Psoas muscle (tissue), 8 donors: ENCODE data around the gene CEP95. TPM values are rescaled to one million over a fixed set of nuclear protein-coding genes. Genes with fewer than 3 reads are reported as not detected.

Experiments
- ATAC-seq, 4 donors: fragments of 200-7000 bp; cut with Tn5 transposase; one replicate each; pipeline ENCODE4 v1.9.1; 2020; ENCODE audit warnings: moderate library complexity in 3 of 4, mild to moderate bottlenecking in 2 of 4
- DNase-seq, 2 donors: peaks; one replicate each; pipeline ENCODE4 v3.0.0-alpha.2; 2020
- H3K27ac ChIP-seq: fragments of 200-600 bp; one replicate; pipeline ENCODE4 v1.8.0; 2022
- H3K27me3 ChIP-seq, 3 donors: fragments of 200-600 bp in 1 of 3; one replicate each; pipeline versions ENCODE4 v1.6.1 to v1.8.0; 2013 to 2022; ENCODE audit warnings: low read length in 2 of 3, mild to moderate bottlenecking in 2 of 3, moderate library complexity in 1 of 3; ENCODE audit not compliant: insufficient read depth in 3 of 3
- H3K36me3 ChIP-seq, 2 donors: fragments of 200-600 bp in 1 of 2; one replicate each; pipeline versions ENCODE4 v1.6.1 to v1.8.0; 2013 to 2022; ENCODE audit warnings: low read depth in 1 of 2, mild to moderate bottlenecking in 1 of 2, moderate library complexity in 1 of 2; ENCODE audit not compliant: insufficient read depth in 1 of 2
- H3K4me1 ChIP-seq: fragments of 200-600 bp; one replicate; pipeline ENCODE4 v1.8.0; 2022
- H3K4me3 ChIP-seq: fragments of 200-600 bp; one replicate; pipeline ENCODE4 v1.8.0; 2022; ENCODE audit warnings: mild to moderate bottlenecking
- H3K9me3 ChIP-seq: fragments of 200-600 bp; one replicate; pipeline ENCODE4 v1.8.0; 2022
- CTCF ChIP-seq: fragments of 200-600 bp; IDR thresholded peaks from one replicate; pipeline ENCODE4 v1.8.0; 2022; ENCODE audit warnings: antibody characterized with exemption
- WGBS, 3 donors: extraction: QIAGEN DNeasy Blood & Tissue Kit; methylation state at CpG; one replicate each; pipeline versions ENCODE4 v1.1.6 to v1.1.7; 2013; 5-methylcytosine and 5-hydroxymethylcytosine counted together
- intact Hi-C, 2 donors: fragments of 100-400 bp; cut with DNase I; formaldehyde crosslinking; loops; one replicate each; pipeline versions ENCODE4 v1.11.0 to v1.14.2; 2022
- polyA plus RNA-seq, 3 donors: library from polyadenylated mRNA; stranded (reverse); fragments of 200-250 nt; gene quantifications; one replicate each; pipeline ENCODE4 v1.2.3, GENCODE V29; 2013
- total RNA-seq, 4 donors: library from RNA; stranded (reverse); fragmentation: NEBNext Ultra II Directional in 2 of 4; extraction: Animal tissue kit (Norgen Biotek cat#: 25700) in 2 of 4; gene quantifications; one replicate each; pipeline versions ENCODE4 v1.2.1 to v1.2.4, GENCODE V29; 2021 to 2023
- donor health status: healthy with polysubstance abuse.
- donor health status: DM: no; HTN: no; CAD: no; lungs with moderate emphysema.
- donor health status: Bipolar disorder and iron deficiency.
- donor health status: healthy.
- donor health status: DM: yes; HTN: yes; CAD: no.
- donor health status: DM: no; HTN: no; CAD: no.
- donor health status: DM: no; HTN: no; CAD: no.
- donor health status: DM: yes; HTN: yes; CAD: no.

Gene CEP95
- total and polyA plus RNA-seq, 7 donors: 9.3 to 21.7 (median 15.7) TPM

- intact Hi-C loops: loop anchor here in 1 of 2 donors (10.0 kb wide), 1 partner anchor 116 kb away; no protein-coding TSS in a partner anchor
- DNase-seq: no peak
- no peak for TF ChIP-seq CTCF
- Histone ChIP-seq H3K27me3 (no peaks in the 10 kb centered on the region), H3K4me3 (no peak overlapping the region), H3K36me3 (peaks cover 13 to 97% of the 10 kb centered on the region in 2 donors), H3K9me3 (no peaks in the 10 kb centered on the region), H3K27ac (no peak overlapping the region), H3K4me1 (no peaks in the 10 kb centered on the region)
- ATAC-seq: no peak
- 82 to 87% (median 85%) methylated on average over 7 of the region's 7 CpGs for WGBS, 3 donors
These were observed 31.8 kb downstream of the CEP95 start for GRCh38 chr17:64538508-64539130.

- Histone ChIP-seq H3K36me3 (peaks cover 13 to 97% of the 10 kb centered on the region in 2 donors), H3K4me1 (no peaks in the 10 kb centered on the region), H3K4me3 (no peak overlapping the region), H3K27ac (no peak overlapping the region), H3K9me3 (no peaks in the 10 kb centered on the region), H3K27me3 (no peaks in the 10 kb centered on the region)
- peak in 1 of 4 donors; percentile 19 for ATAC-seq
- intact Hi-C loops: no loop called here
- DNase-seq: no peak
- 91 to 95% (median 94%) methylated on average over 5 of the region's 5 CpGs for WGBS, 3 donors
- TF ChIP-seq CTCF: no peak
These were observed 33.5 kb downstream of the CEP95 start for GRCh38 chr17:64540118-64540776.

GRCh38 chr17:64544742-64545141, 38.0 kb downstream of the CEP95 start:
- no peak for ATAC-seq
- 95 to 99% (median 97%) methylated on average over 2 of the region's 2 CpGs for WGBS, 3 donors
- Histone ChIP-seq H3K27ac (no peak overlapping the region), H3K4me3 (no peak overlapping the region), H3K27me3 (no peaks in the 10 kb centered on the region), H3K36me3 (peaks cover 10 to 93% of the 10 kb centered on the region in 2 donors), H3K9me3 (no peaks in the 10 kb centered on the region), H3K4me1 (no peaks in the 10 kb centered on the region)
- no peak for DNase-seq
- TF ChIP-seq CTCF: no peak
- intact Hi-C loops: no loop called here

GRCh38 chr17:64546716-64547115, 39.9 kb downstream of the CEP95 start:
- 73 to 81% (median 78%) methylated on average over 7 of the region's 7 CpGs for WGBS, 3 donors
- H3K36me3 ChIP-seq: peaks cover 10 to 94% of the 10 kb centered on the region in 2 donors

More at GRCh38 chr17:64546716-64547115, 39.9 kb downstream of the CEP95 start:
- Histone ChIP-seq H3K4me1 (no peaks in the 10 kb centered on the region), H3K27ac (no peak overlapping the region), H3K4me3 (no peak overlapping the region), H3K9me3 (no peaks in the 10 kb centered on the region), H3K27me3 (no peaks in the 10 kb centered on the region)
- DNase-seq (no peak), ATAC-seq (no peak)
- intact Hi-C loops: no loop called here
- no peak for TF ChIP-seq CTCF
